A549 (cell line): ENCODE results near the gene ESRRG.

ENCODE experiments used
- BHLHE40 ChIP-seq: IDR thresholded peaks from 2 replicates; pipeline ENCODE4 v1.6.1; 2012; ENCODE audit warnings: low read depth, low read length, inconsistent platforms
- CEBPB ChIP-seq, 2 experiments: fragments of >200 bp in 1 of 2; sonication (Bioruptor Twin) in 1 of 2; formaldehyde crosslinking in 1 of 2; IDR thresholded peaks; 2 replicates each; pipeline ENCODE4 v1.6.1; 2012 to 2016
- CTCF ChIP-seq: fragments of >200 bp; sonication (Bioruptor Twin); formaldehyde crosslinking; IDR thresholded peaks from 3 replicates; pipeline ENCODE4 v1.5.1; 2016
- EP300 ChIP-seq, 2 experiments: fragments of >200 bp; sonication (Bioruptor Twin); formaldehyde crosslinking; IDR thresholded peaks; 2 replicates in 1 of 2; 3 replicates in 1 of 2; pipeline ENCODE4 v1.6.1; 2016 to 2017
- ESRRA ChIP-seq: fragments of 150-350 bp; IDR thresholded peaks from 2 replicates; pipeline ENCODE4 v1.6.1; 2014; ENCODE audit warnings: mild to moderate bottlenecking, low read length, borderline replicate concordance
- MAX ChIP-seq: IDR thresholded peaks from 2 replicates; pipeline ENCODE4 v1.6.1; 2012
- MYC ChIP-seq: IDR thresholded peaks from 2 replicates; pipeline ENCODE4 v1.6.1; 2012; ENCODE audit warnings: mild to moderate bottlenecking, inconsistent platforms, low read length, improper control_type of control experiment, borderline replicate concordance
- POLR2A ChIP-seq: IDR thresholded peaks from 2 replicates; pipeline ENCODE4 v1.6.1; 2012; ENCODE audit warnings: mild to moderate bottlenecking, low read length
- REST ChIP-seq: fragments of 200-600 bp; sonication (generic); IDR thresholded peaks from 2 replicates; pipeline ENCODE4 v1.6.1; 2016; ENCODE audit warnings: antibody characterized with exemption, mild to moderate bottlenecking, moderate library complexity
- RNF2 ChIP-seq: fragments of 200-600 bp; sonication (generic); IDR thresholded peaks from 2 replicates; pipeline ENCODE4 v1.6.1; 2016; ENCODE audit warnings: low read depth, mild to moderate bottlenecking, antibody characterized with exemption, moderate library complexity, borderline replicate concordance
- SMC3 ChIP-seq: fragments of >200 bp; sonication (Bioruptor Twin); formaldehyde crosslinking; IDR thresholded peaks from 3 replicates; pipeline ENCODE4 v1.6.1; 2018; ENCODE audit warnings: inconsistent platforms
- SREBF2 ChIP-seq: fragments of 450-650 bp; IDR thresholded peaks from 2 replicates; pipeline ENCODE4 v1.6.1; 2014; ENCODE audit warnings: mild to moderate bottlenecking, moderate library complexity
- USF2 ChIP-seq: fragments of 450-650 bp; IDR thresholded peaks from 2 replicates; pipeline ENCODE4 v1.6.1; 2014; ENCODE audit warnings: antibody characterized with exemption

- TF ChIP-seq CTCF (no peak), REST (no peak), USF2 (no peak), MAX (no peak), BHLHE40 (no peak), SREBF2 (no peak), ESRRA (no peak), EP300 (IDR thresholded peaks at IDR 0.05) (no peak), POLR2A (no peak), RNF2 (no peak), SMC3 (no peak), CEBPB (IDR thresholded peaks at IDR 0.05) (no peak), MYC (no peak)
Measured at GRCh38 chr1:216456682-216457081, 266.5 kb downstream of the ESRRG start.
